ENCODE results near the gene SLPI. TPM values are rescaled to one million over a fixed set of nuclear protein-coding genes. Genes with fewer than 3 reads are reported as not detected.

The SLPI gene
- total and polyA plus RNA-seq, 2 donors from 2014 or later, result 105 to 3,615 TPM

DNA sequence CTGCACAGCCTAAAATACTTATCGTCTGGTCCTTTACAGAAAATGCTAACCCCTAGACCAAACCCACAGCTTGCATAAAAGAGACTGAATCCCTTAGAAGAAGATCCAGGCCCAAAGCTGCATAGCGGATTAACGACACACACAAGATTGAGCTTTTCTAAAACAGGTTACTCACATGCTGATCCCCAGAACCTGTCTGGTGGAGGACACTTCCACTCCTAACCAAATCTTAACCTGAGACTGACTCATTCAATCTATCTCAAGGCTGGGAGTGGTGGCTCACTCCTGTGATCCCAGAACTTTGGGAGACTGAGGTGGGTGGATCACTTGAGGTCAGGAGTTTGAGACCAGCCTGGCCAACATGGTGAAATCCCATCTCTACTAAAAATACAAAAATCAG lies 2.8 kb upstream of the SLPI start:
- Histone ChIP-seq H3K9me3 (ENCODE audit: control insufficient read depth in 2 of 3, insufficient read depth in 1 of 3, low read length in 3 of 3) (no peaks in the 10 kb centered on the region), H3K4me1 (ENCODE audit: control insufficient read depth in 2 of 3, insufficient read depth in 2 of 3, low read depth in 1 of 3, low read length in 3 of 3) (no peaks in the 10 kb centered on the region), H3K27ac (ENCODE audit: low read depth in 2 of 2, low read length in 2 of 2) (no peak overlapping the region), H3K4me3 (ENCODE audit: low read length in 3 of 3) (no peak overlapping the region), H3K9ac (ENCODE audit: low read length in 3 of 3) (no peak overlapping the region), H3K27me3 (ENCODE audit: control insufficient read depth, insufficient read depth, low read length) (no peaks in the 10 kb centered on the region), H3K36me3 (ENCODE audit: control insufficient read depth in 2 of 3, insufficient read depth in 3 of 3, low read length in 3 of 3) (no peaks in the 10 kb centered on the region)
- DNase-seq, result no peak
- TF ChIP-seq, protein P1, sequence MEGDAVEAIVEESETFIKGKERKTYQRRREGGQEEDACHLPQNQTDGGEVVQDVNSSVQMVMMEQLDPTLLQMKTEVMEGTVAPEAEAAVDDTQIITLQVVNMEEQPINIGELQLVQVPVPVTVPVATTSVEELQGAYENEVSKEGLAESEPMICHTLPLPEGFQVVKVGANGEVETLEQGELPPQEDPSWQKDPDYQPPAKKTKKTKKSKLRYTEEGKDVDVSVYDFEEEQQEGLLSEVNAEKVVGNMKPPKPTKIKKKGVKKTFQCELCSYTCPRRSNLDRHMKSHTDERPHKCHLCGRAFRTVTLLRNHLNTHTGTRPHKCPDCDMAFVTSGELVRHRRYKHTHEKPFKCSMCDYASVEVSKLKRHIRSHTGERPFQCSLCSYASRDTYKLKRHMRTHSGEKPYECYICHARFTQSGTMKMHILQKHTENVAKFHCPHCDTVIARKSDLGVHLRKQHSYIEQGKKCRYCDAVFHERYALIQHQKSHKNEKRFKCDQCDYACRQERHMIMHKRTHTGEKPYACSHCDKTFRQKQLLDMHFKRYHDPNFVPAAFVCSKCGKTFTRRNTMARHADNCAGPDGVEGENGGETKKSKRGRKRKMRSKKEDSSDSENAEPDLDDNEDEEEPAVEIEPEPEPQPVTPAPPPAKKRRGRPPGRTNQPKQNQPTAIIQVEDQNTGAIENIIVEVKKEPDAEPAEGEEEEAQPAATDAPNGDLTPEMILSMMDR (IDR thresholded peaks at IDR 0.05; ENCODE audit: borderline replicate concordance, extremely low read depth, insufficient read depth), result no peak
- intact Hi-C loops (cut with DNase I), result no loop called here
- no peak for FAIRE-seq

DNA sequence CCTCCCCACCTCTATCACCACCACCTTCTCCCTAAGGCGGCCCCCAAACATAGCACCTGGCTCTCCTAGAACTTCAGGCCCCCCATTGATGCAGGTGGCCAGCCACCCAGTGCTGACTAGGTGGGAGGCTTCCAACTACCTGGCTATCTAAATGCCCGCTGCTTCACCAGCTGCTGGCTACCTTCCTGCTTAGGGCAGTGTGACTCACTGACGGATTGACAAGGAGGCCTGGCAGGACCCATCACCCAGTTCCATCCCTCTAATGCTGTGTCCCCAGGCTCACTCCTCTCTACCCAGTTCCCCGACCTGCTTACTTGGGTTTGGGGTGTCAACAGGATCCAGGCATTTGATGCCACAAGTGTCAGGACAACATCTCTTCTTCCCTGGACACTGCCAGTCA lies 1.1 kb downstream of the SLPI start:
- FAIRE-seq (no peak), DNase-seq (no peak)
- H3K9me3 ChIP-seq (ENCODE audit: control insufficient read depth in 2 of 3, insufficient read depth in 1 of 3, low read length in 3 of 3), result no peaks in the 10 kb centered on the region
- H3K27me3 ChIP-seq (ENCODE audit: control insufficient read depth, insufficient read depth, low read length), result no peaks in the 10 kb centered on the region
- TF ChIP-seq, protein P1 (IDR thresholded peaks at IDR 0.05; ENCODE audit: borderline replicate concordance, extremely low read depth, insufficient read depth), result no peak
- H3K4me3 ChIP-seq (ENCODE audit: low read length in 3 of 3), result no peak overlapping the region
- no peaks in the 10 kb centered on the region for H3K36me3 ChIP-seq (ENCODE audit: control insufficient read depth in 2 of 3, insufficient read depth in 3 of 3, low read length in 3 of 3)
- no peak overlapping the region for H3K9ac ChIP-seq (ENCODE audit: low read length in 3 of 3)
- H3K4me1 ChIP-seq (ENCODE audit: control insufficient read depth in 2 of 3, insufficient read depth in 2 of 3, low read depth in 1 of 3, low read length in 3 of 3), result no peaks in the 10 kb centered on the region
- H3K27ac ChIP-seq (ENCODE audit: low read depth in 2 of 2, low read length in 2 of 2), result no peak overlapping the region
- intact Hi-C loops (cut with DNase I), result no loop called here

DNA sequence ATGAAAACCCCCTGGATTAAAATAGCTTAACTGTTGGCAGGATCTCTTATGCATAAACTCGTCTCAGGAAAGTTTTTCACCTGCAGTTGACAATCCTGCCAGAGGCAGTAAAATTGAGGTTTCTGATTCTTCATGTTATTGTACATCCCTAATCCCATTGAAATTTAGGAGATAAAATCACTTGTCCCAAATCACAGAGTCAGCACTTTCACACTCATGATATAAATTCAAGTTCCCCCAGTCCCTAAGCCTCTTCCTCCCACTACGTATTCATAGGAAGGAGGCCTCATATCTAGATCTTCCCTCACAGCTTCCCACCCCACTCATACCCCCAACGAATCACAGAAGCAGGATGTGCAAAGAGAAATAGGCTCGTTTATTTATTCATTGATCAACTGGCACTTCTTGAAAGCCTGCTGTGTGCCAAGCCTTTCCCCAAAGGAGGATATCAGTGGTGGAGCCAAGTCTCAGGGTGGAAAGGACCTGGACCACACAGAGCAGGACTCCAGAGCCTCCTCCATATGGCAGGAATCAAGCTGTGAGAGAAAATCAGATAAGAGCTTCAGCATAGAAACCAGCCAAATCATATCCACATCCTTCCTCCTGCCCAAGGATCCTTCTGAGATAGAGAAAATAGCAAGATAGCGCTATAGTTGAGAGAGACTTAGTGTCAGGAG lies 2.3 kb downstream of the SLPI start:
- H3K27ac ChIP-seq (ENCODE audit: low read depth in 2 of 2, low read length in 2 of 2), result no peak overlapping the region
- TF ChIP-seq, protein P1 (IDR thresholded peaks at IDR 0.05; ENCODE audit: borderline replicate concordance, extremely low read depth, insufficient read depth), result no peak
- FAIRE-seq, result no peak

GRCh38 chr20:45248609-45249008 lies 5.8 kb downstream of the SLPI start:
- no peak overlapping the region for H3K4me3 ChIP-seq (ENCODE audit: low read length in 3 of 3)
- intact Hi-C loops (cut with DNase I), result no loop called here
- FAIRE-seq (no peak), DNase-seq (no peak)
- H3K27ac ChIP-seq (ENCODE audit: low read depth in 2 of 2, low read length in 2 of 2), result no peak overlapping the region
- no peaks in the 10 kb centered on the region for H3K27me3 ChIP-seq (ENCODE audit: control insufficient read depth, insufficient read depth, low read length)
- H3K9ac ChIP-seq (ENCODE audit: low read length in 3 of 3), result no peak overlapping the region
- H3K4me1 ChIP-seq (ENCODE audit: control insufficient read depth in 2 of 3, insufficient read depth in 2 of 3, low read depth in 1 of 3, low read length in 3 of 3), result no peaks in the 10 kb centered on the region
- TF ChIP-seq, protein P1 (IDR thresholded peaks at IDR 0.05; ENCODE audit: borderline replicate concordance, extremely low read depth, insufficient read depth), result no peak
- no peaks in the 10 kb centered on the region for H3K36me3 ChIP-seq (ENCODE audit: control insufficient read depth in 2 of 3, insufficient read depth in 3 of 3, low read length in 3 of 3)
- no peaks in the 10 kb centered on the region for H3K9me3 ChIP-seq (ENCODE audit: control insufficient read depth in 2 of 3, insufficient read depth in 1 of 3, low read length in 3 of 3)

More for the DNA sequence above, 2.3 kb downstream of the SLPI start:
- H3K9me3 ChIP-seq (ENCODE audit: control insufficient read depth in 2 of 3, insufficient read depth in 1 of 3, low read length in 3 of 3), result no peaks in the 10 kb centered on the region
- no peak for DNase-seq
- H3K27me3 ChIP-seq (ENCODE audit: control insufficient read depth, insufficient read depth, low read length), result no peaks in the 10 kb centered on the region
- intact Hi-C loops (cut with DNase I), result no loop called here
- no peak overlapping the region for H3K9ac ChIP-seq (ENCODE audit: low read length in 3 of 3)
- H3K36me3 ChIP-seq (ENCODE audit: control insufficient read depth in 2 of 3, insufficient read depth in 3 of 3, low read length in 3 of 3), result no peaks in the 10 kb centered on the region
- H3K4me3 ChIP-seq (ENCODE audit: low read length in 3 of 3), result no peak overlapping the region
- H3K4me1 ChIP-seq (ENCODE audit: control insufficient read depth in 2 of 3, insufficient read depth in 2 of 3, low read depth in 1 of 3, low read length in 3 of 3), result no peaks in the 10 kb centered on the region
